ENCODE results near the gene EPAS1. TPM values are rescaled to one million over a fixed set of nuclear protein-coding genes. Genes with fewer than 3 reads are reported as not detected.

Gene EPAS1
- total and polyA plus RNA-seq, 9 of the 15 experiments (the other 6 are each of a cell fraction or from before 2014, with no cell fraction given) = 0.25 to 11.2 (median 4.1) TPM

DNA sequence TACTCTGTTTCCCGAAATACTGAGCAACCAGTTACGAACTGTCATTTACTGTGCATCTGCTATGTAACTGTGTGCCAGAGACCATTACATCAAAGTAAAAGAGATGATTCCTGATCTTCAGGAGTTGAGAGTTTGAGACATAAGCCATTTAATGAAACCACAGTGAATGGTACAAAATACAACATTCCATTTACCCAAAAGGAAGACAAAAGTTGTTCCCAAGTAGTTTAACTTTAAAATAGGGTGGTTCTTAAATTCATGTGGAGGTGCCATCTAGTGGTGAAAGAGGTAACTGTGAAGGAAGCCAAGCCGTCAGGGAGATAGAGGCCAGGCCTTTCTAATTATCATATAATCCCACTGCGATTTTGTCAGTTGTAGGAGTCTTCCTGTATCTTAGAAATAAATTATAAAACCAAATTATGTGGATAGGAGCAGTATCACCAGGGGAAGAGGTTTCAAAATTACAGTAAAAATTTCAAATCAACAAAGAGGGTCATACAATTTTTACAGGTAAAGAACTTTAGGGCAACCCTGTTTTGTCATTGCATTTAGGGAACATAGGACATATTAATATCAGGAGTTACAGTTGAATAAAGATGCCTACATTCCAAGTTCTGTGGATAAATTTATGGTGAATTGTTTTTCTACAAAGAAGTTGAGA, 67.7 kb downstream of the EPAS1 start (continued):
- TF ChIP-seq CBFB (CRISPR knock-in tag; IDR thresholded peaks at IDR 0.05) (no peak), MNT (conservative IDR thresholded peaks at IDR 0.05) (no peak), GABPB2 (CRISPR knock-in tag; conservative IDR thresholded peaks at IDR 0.05) (no peak), HMG20B (CRISPR knock-in tag; IDR thresholded peaks at IDR 0.05) (no peak), NCOR1 (IDR thresholded peaks at IDR 0.05) (no peak), ZNF217 (CRISPR knock-in tag; IDR thresholded peaks at IDR 0.05) (no peak), ZNF76 (CRISPR knock-in tag; IDR thresholded peaks at IDR 0.05; ENCODE audit: borderline replicate concordance) (no peak), BRD4 (IDR thresholded peaks at IDR 0.05) (no peak), TAF15 (IDR thresholded peaks at IDR 0.05; ENCODE audit: low read depth, low read length) (no peak), ZNF780A (CRISPR knock-in tag; IDR thresholded peaks at IDR 0.05) (no peak), SLC30A9 (CRISPR knock-in tag; IDR thresholded peaks at IDR 0.05) (no peak), E2F1 (CRISPR knock-in tag; IDR thresholded peaks at IDR 0.05) (no peak), ZFP36 (IDR thresholded peaks at IDR 0.05; ENCODE audit: low read depth, low read length, partially characterized antibody) (no peak), COPS2 (conservative IDR thresholded peaks at IDR 0.05) (no peak), GTF3C2 (IDR thresholded peaks at IDR 0.05; ENCODE audit: borderline replicate concordance, extremely low read depth, insufficient read length) (no peak), TFAM (CRISPR knock-in tag; conservative IDR thresholded peaks at IDR 0.05) (no peak), FOSL1 (tag; conservative IDR thresholded peaks at IDR 0.05) (no peak)
- TF ChIP-seq, protein P1, sequence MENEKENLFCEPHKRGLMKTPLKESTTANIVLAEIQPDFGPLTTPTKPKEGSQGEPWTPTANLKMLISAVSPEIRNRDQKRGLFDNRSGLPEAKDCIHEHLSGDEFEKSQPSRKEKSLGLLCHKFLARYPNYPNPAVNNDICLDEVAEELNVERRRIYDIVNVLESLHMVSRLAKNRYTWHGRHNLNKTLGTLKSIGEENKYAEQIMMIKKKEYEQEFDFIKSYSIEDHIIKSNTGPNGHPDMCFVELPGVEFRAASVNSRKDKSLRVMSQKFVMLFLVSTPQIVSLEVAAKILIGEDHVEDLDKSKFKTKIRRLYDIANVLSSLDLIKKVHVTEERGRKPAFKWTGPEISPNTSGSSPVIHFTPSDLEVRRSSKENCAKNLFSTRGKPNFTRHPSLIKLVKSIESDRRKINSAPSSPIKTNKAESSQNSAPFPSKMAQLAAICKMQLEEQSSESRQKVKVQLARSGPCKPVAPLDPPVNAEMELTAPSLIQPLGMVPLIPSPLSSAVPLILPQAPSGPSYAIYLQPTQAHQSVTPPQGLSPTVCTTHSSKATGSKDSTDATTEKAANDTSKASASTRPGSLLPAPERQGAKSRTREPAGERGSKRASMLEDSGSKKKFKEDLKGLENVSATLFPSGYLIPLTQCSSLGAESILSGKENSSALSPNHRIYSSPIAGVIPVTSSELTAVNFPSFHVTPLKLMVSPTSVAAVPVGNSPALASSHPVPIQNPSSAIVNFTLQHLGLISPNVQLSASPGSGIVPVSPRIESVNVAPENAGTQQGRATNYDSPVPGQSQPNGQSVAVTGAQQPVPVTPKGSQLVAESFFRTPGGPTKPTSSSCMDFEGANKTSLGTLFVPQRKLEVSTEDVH (IDR thresholded peaks at IDR 0.05; ENCODE audit: low read depth, partially characterized antibody) = peak; percentile 50
- TF ChIP-seq, protein P2, sequence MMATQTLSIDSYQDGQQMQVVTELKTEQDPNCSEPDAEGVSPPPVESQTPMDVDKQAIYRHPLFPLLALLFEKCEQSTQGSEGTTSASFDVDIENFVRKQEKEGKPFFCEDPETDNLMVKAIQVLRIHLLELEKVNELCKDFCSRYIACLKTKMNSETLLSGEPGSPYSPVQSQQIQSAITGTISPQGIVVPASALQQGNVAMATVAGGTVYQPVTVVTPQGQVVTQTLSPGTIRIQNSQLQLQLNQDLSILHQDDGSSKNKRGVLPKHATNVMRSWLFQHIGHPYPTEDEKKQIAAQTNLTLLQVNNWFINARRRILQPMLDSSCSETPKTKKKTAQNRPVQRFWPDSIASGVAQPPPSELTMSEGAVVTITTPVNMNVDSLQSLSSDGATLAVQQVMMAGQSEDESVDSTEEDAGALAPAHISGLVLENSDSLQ (IDR thresholded peaks at IDR 0.05) = no peak
